Esophagus squamous epithelium (tissue), 4 donors: ENCODE data around the gene SLFN13.

ENCODE experiments used
- CTCF ChIP-seq, 6 experiments: fragments of 450-650 bp in 4 of 6; fragments of 200-600 bp in 2 of 6; sonication (generic) in 2 of 6; IDR thresholded peaks; one replicate each; pipeline ENCODE4 v1.5.1; 2016 to 2019; ENCODE audit warnings: antibody characterized with exemption in 6 of 6, mild to moderate bottlenecking in 4 of 6, moderate library complexity in 4 of 6
- POLR2A ChIP-seq, 4 donors: fragments of 450-650 bp; IDR thresholded peaks; one replicate each; pipeline ENCODE4 v1.6.1; 2017; ENCODE audit warnings: antibody characterized with exemption in 4 of 4, mild to moderate bottlenecking in 4 of 4, moderate library complexity in 3 of 4

- no peak for TF ChIP-seq CTCF (IDR thresholded peaks at IDR 0.05)
- TF ChIP-seq POLR2A (IDR thresholded peaks at IDR 0.05): no peak
Measured at GRCh38 chr17:35387496-35387895, 61.1 kb downstream of the SLFN13 start.
